C4-2B (cell line): ENCODE results near the gene SPACA4.

Experiments used
- ZFX ChIP-seq: fragments of 450-650 bp; IDR thresholded peaks from 2 replicates; pipeline ENCODE4 v1.6.1; 2017
- TF ChIP-seq, protein P1 (sequence below): fragments of 450-650 bp; conservative IDR thresholded peaks from 2 replicates; pipeline ENCODE4 v1.5.1; 2017; ENCODE audit warnings: mild to moderate bottlenecking

DNA sequence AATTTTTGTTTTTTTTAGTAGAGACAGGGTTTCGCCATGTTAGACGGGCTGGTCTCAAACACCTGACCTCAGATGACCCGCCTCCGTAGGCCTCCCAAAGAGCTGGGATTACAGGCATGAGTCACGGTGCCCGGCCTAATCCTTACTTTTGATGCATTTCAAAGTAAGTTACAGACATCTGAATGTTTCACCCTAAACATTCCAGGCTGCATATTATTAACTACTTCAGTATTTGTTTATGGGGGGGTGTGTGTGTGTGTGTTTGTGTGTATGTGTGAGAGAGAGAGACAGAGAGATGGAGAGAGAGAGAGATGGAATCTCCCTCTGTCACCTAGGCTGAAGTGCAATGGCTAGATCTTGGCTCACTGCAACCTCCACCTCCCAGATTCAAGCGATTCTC lies 41.5 kb upstream of the SPACA4 start:
- TF ChIP-seq, protein P1, sequence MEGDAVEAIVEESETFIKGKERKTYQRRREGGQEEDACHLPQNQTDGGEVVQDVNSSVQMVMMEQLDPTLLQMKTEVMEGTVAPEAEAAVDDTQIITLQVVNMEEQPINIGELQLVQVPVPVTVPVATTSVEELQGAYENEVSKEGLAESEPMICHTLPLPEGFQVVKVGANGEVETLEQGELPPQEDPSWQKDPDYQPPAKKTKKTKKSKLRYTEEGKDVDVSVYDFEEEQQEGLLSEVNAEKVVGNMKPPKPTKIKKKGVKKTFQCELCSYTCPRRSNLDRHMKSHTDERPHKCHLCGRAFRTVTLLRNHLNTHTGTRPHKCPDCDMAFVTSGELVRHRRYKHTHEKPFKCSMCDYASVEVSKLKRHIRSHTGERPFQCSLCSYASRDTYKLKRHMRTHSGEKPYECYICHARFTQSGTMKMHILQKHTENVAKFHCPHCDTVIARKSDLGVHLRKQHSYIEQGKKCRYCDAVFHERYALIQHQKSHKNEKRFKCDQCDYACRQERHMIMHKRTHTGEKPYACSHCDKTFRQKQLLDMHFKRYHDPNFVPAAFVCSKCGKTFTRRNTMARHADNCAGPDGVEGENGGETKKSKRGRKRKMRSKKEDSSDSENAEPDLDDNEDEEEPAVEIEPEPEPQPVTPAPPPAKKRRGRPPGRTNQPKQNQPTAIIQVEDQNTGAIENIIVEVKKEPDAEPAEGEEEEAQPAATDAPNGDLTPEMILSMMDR, result no peak
- TF ChIP-seq ZFX, result no peak
